Cardiac septum (tissue), 1 donor: ENCODE results near the gene KLF1. TPM values are rescaled to one million over a fixed set of nuclear protein-coding genes. Genes with fewer than 3 reads are reported as not detected.
A peak's percentile ranks its signal among the peaks of the same experiment; 100 is the strongest.
"Not testable (repeated sequence)": the region's sequence is repeated elsewhere in the genome, so short reads cannot be mapped to it uniquely, and the experiment has no call there.

Experiments
- DNase-seq: peaks from one replicate; pipeline ENCODE4 v3.0.0-alpha.2; 2020; ENCODE audit warnings: low spot score
- intact Hi-C: fragments of 100-400 bp; cut with DNase I; formaldehyde crosslinking; loops from one replicate; pipeline ENCODE4 v1.14.0; 2022
- long read RNA-seq: library from polyadenylated mRNA; unstranded; transcript quantifications from one replicate; pipeline ENCODE4 v2.0.0, GENCODE V29; 2021
- total RNA-seq: library from RNA; stranded (reverse); fragmentation: NEBNext Ultra II Directional; extraction: Animal tissue kit (Norgen Biotek cat#: 25700); gene quantifications from one replicate; pipeline ENCODE4 v1.2.1, GENCODE V29; 2021
- donor health status: DM: no; HTN: no; CAD: no.

Gene KLF1
- 0.38 TPM for total RNA-seq
- long read RNA-seq, result 0 reads

DNA sequence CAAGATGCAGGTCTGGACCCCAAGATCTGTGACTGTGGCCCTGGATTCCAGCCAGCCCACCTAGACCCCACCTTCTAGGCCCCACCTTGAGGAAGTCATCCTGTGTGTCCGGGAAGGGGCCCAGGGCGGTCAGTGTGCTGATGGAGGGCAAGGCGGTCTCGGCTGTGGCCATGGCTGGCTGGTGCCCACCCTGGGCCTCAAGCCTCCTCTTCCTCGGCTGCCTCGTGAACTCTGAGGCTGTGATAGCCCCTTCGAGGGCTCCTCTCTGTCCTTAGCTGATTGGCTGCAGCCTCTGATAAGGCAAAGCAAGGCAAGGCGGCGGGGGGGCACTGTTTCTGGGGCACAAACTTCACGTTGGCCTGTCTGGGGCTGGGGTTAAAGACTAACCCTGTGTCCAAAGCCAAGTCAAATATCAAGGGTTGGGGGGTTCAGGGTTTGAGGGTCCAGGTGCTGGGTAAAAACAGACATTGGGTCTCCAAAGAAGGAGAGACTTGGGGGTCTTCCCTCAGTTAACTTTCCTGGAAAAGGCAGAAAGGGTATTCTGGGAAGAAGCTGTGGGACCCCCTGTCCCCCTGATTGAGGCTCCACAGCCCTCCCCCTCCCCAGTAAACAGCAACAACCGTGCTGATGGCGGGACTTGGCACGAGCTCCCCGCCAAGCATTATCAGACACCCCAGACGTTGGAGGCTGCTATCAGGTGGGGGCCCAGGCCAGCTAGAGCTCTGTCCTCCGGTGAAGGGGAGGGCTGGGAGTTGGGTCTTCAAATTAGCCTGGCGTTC lies at the start of gene KLF1:
TSS of gene KLF1 (minus strand) at position 233 of the 779 bp plus-strand sequence. CDS start at position 172, 61 bp downstream.
- intact Hi-C loops, result loop anchor here (5.0 kb wide), 1 partner anchor 70 kb away; the partner anchor contains the start of gene GADD45GIP1
- DNase-seq, result no peak

GRCh38 chr19:12936582-12936981 lies 49.6 kb upstream of the KLF1 start:
- intact Hi-C loops, result no loop called here
- DNase-seq, result no peak

DNA sequence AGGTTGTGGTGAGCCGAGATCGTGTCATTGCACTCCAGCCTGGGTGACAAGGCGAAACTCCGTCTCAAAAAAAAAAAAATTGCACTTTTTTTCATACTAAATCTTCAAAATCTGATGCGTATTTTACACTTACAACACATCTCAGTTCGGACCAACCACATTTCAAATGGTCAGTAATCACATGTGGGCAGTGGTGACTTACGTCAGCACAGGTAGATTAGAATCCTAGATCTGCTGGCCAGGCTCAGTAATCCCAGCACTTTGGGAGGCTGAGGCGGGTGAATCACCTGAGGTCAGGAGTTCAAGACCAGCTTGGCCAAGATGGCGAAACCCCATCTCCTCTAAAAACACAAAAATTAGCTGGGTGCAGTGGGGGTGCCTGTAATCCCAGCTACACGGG lies 48.1 kb upstream of the KLF1 start:
- DNase-seq, result no peak
- intact Hi-C loops, result no loop called here

GRCh38 chr19:12933287-12934072 lies 46.5 kb upstream of the KLF1 start, which contains the start of gene FARSA:
Gene FARSA (minus strand): TSS chr19:12933711. CDS start chr19:12933696, 15 bp downstream.
- intact Hi-C loops, result loop anchor here (5.0 kb wide), 1 partner anchor 41 kb away; the partner anchor contains the start of gene GCDH
- peak; percentile 98 for DNase-seq

DNA sequence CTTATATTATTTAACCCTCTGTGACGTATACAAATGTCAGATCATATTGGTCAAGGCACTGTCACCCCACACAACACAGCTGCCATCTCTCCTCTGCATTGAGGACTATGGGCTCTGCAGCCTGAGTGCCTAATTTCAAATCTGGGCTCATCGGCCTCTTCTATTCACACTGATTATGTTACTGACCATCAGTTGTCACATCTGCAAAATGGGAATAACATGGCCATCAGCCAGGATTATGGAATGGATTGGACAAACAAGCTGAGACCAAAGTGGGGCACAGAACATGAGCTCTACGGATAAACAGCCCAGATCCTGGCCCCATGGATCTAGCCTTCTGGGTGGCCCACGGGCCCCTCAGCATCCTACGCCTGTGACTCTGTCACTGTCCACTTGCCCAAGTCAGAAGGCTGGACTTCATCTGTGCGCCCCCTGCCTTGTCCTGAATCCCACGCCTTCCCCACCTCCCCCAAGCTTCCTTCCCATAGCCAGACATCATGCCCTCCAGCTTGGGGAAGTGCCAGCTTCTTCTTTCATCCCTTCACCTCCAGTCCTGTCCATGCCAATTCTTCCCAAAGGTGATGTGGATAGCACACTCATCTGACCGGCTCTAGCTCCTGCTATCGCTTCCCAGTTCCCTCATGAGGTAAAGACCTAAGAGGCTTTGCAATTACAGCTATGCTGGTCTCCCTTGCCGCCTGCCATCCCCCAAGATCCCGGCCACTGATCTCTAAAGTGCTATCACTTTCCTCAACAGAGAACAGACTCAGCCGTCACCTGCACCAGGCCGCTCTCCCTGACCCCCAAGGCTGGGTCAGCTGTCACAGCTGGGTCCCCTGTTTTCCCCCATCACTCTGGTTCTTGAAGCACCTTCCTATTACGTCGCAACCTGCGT lies 45.6 kb upstream of the KLF1 start:
- intact Hi-C loops, result loop anchor here (5.0 kb wide), 1 partner anchor 40 kb away; the partner anchor contains the start of gene GCDH
- no peak for DNase-seq

- DNase-seq, result no peak
- intact Hi-C loops, result loop anchor here (5.0 kb wide), 1 partner anchor 38 kb away; the partner anchor contains the start of gene GCDH
Observed at GRCh38 chr19:12930002-12930645, 43.1 kb upstream of the KLF1 start.

GRCh38 chr19:12924621-12925310 lies 37.8 kb upstream of the KLF1 start:
- DNase-seq, result no peak

GRCh38 chr19:12922959-12923358 lies 36.0 kb upstream of the KLF1 start:
- DNase-seq, result no peak
- intact Hi-C loops, result no loop called here

More at GRCh38 chr19:12924621-12925310, 37.8 kb upstream of the KLF1 start:
- intact Hi-C loops, result no loop called here

- intact Hi-C loops, result no loop called here
- DNase-seq, result no peak
Observed at GRCh38 chr19:12921047-12921446, 34.0 kb upstream of the KLF1 start.

- intact Hi-C loops, result no loop called here
- DNase-seq, result no peak
Observed at GRCh38 chr19:12918253-12918652, 31.3 kb upstream of the KLF1 start.

DNA sequence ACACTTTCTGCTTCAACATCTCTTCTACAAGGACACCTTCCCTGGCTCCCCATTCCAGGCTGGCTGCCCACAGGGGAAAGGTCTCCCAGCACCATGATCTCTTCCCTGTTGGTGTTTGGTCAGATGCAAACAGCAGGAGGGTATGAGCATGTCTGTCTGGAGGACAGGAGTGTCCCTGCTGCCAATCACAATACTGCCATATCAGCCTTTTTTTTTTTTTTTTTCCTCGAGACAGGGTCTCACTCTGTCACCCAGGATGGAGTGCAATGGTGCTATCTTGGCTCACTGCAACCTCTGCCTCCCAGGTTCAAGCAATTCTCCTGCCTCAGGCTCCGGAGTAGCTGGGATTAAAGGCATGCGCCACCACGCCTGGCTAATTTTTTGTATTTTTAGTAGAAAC lies 28.9 kb upstream of the KLF1 start:
- intact Hi-C loops, DNase-seq: not testable (repeated sequence)

- intact Hi-C loops, result no loop called here
- DNase-seq, result no peak
Observed at GRCh38 chr19:12913851-12914690, 27.1 kb upstream of the KLF1 start.

GRCh38 chr19:12913011-12913561 lies 26.1 kb upstream of the KLF1 start:
- intact Hi-C loops, result no loop called here
- DNase-seq, result peak; percentile 82

DNA sequence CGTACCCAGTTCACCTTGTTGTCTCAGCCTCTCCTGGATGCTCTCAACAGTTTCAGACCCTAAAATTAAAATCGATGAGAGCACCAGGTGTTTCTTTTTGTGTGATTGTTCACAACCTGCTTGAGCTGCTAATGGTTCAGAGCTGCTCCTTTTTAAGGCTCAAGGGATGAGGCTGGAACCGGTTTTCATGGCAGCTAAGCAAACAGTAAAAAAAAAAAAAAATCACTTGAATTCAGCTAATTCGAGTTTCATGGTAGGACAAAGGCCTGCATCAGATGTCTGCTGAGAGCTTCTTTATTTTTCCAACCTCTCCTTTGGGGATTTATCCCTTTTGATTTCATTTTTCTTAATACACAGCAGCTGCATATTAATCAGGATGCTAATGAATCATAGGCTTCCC lies 25.6 kb upstream of the KLF1 start:
- intact Hi-C loops, result no loop called here
- DNase-seq, result no peak

DNA sequence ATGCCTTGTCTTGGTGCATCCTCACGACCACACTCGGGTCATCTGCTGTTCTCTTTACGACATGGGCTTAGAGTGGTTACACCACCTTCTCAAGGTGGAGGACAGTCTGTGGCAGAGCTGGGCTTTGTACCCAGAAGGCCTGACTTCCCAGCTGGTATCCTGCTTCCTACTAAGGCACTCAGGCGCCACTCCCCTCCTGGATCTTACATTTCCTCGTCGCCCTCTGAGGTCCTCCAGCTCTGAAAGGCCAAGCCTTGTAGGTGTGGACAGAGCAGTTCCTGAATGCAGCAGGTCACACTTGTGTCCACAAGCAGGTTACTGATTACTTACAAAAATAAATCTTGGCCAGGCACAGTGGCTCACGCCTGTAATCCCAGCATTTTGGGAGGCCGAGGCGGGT lies 20.2 kb upstream of the KLF1 start:
- intact Hi-C loops, result no loop called here
- no peak for DNase-seq

GRCh38 chr19:12899891-12900518 lies 13.0 kb upstream of the KLF1 start:
- intact Hi-C loops, result no loop called here
- no peak for DNase-seq

GRCh38 chr19:12896460-12896859 lies 9.5 kb upstream of the KLF1 start:
- intact Hi-C loops, result no loop called here
- DNase-seq, result no peak
